22Rv1 (cell line): ENCODE data around the gene GPC5.

Experiments
- H3K27ac ChIP-seq: fragments of 450-650 bp; 2 replicates; pipeline ENCODE4 v1.5.1; 2017
- ZFX ChIP-seq: fragments of 450-650 bp; IDR thresholded peaks from 2 replicates; pipeline ENCODE4 v1.6.1; 2017; ENCODE audit warnings: antibody characterized with exemption, borderline replicate concordance
- TF ChIP-seq, protein P1 (sequence below): fragments of 450-650 bp; IDR thresholded peaks from 2 replicates; pipeline ENCODE4 v1.5.1; 2017; ENCODE audit warnings: mild to moderate bottlenecking

The GPC5 gene

GRCh38 chr13:92657565-92657964 lies 1259.1 kb downstream of the GPC5 start:
- no peak overlapping the region for H3K27ac ChIP-seq
- no peak for TF ChIP-seq ZFX
- TF ChIP-seq, protein P1, sequence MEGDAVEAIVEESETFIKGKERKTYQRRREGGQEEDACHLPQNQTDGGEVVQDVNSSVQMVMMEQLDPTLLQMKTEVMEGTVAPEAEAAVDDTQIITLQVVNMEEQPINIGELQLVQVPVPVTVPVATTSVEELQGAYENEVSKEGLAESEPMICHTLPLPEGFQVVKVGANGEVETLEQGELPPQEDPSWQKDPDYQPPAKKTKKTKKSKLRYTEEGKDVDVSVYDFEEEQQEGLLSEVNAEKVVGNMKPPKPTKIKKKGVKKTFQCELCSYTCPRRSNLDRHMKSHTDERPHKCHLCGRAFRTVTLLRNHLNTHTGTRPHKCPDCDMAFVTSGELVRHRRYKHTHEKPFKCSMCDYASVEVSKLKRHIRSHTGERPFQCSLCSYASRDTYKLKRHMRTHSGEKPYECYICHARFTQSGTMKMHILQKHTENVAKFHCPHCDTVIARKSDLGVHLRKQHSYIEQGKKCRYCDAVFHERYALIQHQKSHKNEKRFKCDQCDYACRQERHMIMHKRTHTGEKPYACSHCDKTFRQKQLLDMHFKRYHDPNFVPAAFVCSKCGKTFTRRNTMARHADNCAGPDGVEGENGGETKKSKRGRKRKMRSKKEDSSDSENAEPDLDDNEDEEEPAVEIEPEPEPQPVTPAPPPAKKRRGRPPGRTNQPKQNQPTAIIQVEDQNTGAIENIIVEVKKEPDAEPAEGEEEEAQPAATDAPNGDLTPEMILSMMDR = no peak

DNA sequence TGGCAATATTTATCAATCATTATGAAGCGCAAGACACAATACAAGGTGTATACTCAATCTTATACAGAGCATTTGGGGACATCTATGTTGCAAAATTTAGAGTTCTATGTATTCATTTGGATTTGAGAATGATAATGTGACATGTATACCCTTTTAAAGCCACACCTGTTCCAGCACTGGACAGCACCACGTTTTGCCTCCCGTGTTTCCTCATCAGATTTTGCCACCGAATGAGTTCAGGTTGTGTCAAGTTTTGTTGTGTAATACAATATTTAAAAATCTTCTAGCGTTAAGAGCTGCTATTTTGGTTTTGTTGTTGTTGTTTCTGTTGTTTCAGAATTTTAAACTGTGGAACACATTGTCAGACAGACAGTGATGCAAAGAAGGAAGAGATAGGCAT lies 1259.9 kb downstream of the GPC5 start:
- H3K27ac ChIP-seq = no peak overlapping the region
- TF ChIP-seq ZFX = no peak
- TF ChIP-seq, protein P1 = no peak

DNA sequence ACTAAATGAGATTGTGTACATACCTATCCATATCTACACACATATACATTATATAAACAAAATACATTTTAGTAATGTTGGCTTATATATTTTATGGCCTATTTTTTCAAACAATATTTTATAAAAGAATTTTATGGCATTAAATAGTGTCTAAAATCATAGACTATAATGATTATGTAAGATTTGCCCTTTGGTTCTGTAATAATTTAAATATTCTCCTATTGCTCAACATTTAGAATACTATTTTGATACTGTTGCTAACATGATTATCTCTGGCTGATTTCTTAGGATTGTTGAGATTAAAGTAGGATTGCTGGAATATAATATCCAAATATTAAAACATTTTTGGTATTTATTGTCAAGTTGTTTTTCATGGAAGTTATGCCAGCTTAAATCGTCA lies 1263.0 kb downstream of the GPC5 start:
- TF ChIP-seq, protein P1 = no peak
- no peak for TF ChIP-seq ZFX
- H3K27ac ChIP-seq = no peak overlapping the region

DNA sequence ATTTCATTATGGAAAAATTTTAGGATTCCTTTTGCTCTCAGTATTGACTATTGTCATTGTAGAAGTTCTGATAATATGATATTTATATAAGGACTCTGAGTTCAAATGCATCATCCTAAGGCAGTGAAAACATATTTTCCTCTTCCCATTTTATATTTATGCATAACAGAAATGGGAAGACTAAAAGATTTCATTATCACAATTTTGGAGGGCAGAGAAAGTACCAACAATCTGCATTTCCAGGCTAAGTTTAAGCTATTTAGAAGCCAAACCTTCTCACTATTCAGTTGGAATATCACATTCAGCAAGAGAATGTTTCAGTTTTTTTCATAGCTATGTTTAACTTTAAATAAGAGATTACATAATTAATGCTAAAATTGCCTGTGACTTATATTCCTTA lies 1269.7 kb downstream of the GPC5 start:
- no peak overlapping the region for H3K27ac ChIP-seq
- TF ChIP-seq ZFX = no peak
- TF ChIP-seq, protein P1 = no peak

DNA sequence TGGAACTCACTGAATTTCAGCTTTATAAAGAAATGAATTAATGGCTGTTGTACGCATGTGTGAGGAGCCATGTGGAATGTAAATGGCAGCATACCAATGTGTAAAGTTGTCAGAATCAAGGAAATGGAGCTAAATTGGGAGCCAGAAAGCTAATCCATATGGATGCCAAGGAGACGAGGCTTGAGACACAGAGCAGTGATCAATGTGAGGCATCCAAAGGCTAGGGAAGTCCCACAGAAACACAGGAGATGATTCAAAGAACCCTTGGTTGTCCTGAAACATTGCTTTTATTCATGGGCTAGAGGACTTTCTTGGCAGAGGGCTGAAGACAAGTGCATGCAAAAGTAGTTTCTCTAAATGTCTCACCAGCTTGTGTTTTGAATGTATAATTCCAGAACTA lies 1271.7 kb downstream of the GPC5 start:
- no peak overlapping the region for H3K27ac ChIP-seq
- TF ChIP-seq, protein P1 = no peak

DNA sequence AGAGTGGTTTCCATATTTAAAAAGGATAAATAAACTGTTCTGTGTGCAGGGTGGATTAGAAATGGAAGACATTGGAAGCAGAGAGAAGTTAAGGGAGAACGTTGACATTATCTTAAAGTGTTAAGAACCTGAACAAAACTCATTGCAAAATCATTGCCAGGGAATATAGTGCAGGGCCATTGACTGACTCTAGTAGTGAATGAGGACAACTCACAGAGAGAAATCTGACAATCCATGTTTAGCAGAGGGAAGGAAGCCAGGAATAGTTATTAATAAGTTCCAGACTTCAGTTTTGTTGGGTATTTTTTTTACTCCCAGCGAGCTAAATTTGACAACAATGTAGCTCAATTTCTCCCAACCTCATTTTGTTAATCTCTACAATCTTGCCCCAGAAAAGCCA lies 1273.4 kb downstream of the GPC5 start:
- TF ChIP-seq ZFX = no peak
- TF ChIP-seq, protein P1 = no peak
- no peak overlapping the region for H3K27ac ChIP-seq

GRCh38 chr13:92676246-92676645 lies 1277.8 kb downstream of the GPC5 start:
- TF ChIP-seq, protein P1 = no peak
- TF ChIP-seq ZFX = no peak
- no peak overlapping the region for H3K27ac ChIP-seq
